GM21367 (cell line): Measurements from ENCODE around the gene EFR3B.
"Not testable (repeated sequence)": the region's sequence is repeated elsewhere in the genome, so short reads cannot be mapped to it uniquely, and the experiment has no call there.

ENCODE experiments used
- ATAC-seq: cut with Tn5 transposase; IDR thresholded peaks from one replicate; pipeline ENCODE4 v1.9.1; 2021; ENCODE audit not compliant: unreplicated experiment

EFR3B gene

DNA sequence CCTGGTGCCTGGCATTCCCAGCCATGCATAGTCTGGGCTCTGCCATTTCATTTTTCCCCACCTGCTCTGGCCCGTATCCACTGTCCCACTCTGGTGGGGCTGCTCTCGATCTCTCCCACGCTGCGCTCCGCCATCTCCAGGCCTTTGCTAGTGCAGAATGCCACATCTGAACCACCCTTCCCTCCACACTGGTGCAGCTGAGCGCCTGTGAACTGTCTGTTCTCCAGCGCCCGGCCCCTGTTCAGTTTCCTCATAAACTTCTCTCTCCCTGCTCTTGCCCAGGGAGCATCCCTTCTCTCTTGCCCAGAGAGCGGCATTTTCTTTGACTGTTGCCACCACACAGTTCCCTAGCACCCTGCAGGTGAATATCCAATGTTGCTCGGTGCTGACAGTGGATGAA is 105.0 kb downstream of the EFR3B start:
- ATAC-seq = no peak

DNA sequence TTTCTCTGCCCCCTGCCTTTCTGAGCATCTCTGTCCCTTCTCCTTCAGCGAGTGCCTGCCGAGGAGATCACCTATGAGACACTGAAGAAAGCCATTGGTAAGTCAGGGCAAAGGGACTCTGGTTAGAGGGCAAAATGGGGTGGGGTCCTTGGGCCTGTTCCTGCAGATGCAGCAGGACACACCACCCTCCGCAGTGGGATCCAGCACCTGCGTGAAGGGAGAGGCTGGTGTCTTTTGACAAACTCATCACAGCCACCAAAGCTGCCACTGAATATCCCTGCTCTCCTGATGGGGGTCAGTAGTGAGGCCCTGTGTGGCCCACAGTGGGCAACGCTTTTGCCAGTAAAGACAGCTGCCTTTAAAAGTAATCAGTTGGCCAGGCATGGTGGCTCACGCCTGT is 107.8 kb downstream of the EFR3B start:
- no peak for ATAC-seq

DNA sequence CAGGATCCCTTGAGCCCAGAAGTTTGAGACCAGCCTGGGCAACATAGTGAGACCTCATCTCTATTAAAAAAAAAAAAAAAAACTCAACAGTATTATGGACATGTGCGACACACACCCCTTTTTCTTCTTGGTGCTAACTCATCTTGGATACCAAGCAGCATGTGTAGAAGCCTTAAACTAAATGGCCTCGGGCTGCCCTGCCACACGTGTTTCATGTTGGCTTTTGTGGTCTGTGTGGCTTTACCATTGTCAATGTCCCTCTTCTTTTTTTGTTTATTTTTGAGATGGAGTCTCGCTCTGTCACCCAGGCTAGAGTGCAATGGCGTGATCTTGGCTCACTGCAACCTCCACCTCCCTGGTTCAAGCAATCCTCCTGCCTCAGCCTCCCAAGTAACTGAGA is 109.1 kb downstream of the EFR3B start:
- not testable (repeated sequence) for ATAC-seq

DNA sequence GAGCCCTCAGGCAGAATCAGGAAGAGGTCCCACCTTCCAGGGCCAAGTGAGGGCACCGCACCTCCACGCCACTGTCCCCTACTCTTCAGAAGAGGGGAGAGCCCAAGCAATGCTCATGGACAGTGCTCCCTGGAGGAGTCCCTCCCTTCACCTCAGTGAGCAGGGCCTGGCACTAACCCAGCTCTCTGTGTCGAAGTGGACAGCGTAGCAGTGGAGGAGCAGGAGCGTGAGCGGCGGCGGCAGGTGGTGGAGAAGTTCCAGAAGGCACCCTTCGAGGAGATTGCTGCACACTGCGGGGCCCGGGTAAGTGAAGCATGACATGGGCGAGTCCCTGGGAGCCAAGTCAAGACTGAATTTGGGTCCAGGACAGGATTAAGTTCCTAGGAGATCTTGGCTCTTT is 109.8 kb downstream of the EFR3B start:
- no peak for ATAC-seq

DNA sequence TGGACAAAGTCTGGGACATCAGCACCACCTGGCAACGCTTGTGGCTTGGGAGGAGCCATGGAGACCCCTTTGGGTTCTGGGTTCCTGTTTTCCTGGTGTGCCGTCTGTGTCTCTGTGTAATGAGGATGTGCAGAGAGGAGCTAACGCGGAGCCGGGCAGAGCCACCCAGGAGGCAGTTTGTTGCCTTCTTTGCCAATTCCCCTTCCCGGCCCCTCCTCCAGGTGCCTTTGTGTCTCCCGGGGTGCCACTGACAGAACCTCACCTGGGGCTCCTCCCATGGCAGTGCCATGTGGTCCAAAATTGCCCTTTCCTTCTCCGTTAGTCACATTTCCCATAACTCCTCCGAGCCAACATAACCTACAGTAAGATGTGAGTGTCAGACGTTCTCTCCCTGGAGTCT is 113.5 kb downstream of the EFR3B start:
- ATAC-seq = no peak

DNA sequence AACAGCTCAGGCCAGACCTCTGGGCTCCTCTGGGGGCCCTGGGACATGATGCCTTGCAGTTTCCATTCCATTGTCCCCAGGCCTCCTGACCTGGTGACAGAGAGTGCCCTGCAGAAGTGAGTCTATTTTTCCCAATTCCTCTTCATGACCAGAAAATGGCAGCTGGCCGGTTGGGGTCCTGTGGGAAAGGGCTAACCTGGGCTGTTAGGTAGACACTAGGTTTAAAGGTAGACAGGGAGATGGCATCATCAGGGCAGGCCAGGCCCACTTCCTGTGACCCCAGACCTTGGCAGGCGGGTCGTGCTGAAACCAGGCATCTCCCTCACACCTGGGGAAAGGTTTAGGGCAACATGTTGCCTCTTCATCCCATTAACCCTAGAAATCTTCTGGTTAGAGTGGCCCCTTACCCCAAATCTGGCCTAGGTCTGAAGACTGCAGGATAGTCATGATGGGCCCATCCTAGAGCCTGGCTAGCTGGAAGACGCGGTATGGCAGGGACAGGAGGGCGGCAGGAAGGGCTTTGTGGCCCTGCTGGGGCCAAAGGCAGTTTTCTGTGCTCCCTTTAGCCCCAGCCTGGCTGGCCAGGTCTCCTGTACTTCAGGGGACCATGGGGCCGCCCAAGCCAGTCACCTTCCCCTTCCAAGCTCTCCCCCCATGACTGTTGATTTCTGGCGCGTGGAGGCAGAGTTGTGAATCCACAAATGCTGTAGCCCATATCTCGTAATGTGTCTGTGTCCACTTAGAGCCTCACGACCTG is 116.4 kb downstream of the EFR3B start:
- no peak for ATAC-seq

DNA sequence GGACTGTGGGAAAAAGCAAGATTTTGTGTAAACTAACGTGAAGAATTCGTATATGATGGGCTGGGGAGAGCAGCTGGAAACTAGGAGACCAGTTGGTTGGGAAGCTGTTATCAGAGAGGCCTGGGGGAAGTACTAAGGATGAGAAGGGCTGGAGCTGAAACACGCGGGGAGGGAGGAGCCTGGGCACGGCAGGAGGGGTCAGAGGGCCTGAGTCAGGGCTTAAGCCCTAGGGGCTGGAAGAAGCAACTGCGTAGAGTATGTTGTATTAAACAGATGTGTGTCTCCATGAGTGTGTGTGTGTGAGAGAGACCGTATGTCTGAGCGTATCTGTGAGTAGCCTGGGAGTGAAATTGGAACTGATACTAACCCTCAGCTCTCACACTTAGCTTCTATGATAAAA is 118.1 kb downstream of the EFR3B start:
- ATAC-seq = no peak

DNA sequence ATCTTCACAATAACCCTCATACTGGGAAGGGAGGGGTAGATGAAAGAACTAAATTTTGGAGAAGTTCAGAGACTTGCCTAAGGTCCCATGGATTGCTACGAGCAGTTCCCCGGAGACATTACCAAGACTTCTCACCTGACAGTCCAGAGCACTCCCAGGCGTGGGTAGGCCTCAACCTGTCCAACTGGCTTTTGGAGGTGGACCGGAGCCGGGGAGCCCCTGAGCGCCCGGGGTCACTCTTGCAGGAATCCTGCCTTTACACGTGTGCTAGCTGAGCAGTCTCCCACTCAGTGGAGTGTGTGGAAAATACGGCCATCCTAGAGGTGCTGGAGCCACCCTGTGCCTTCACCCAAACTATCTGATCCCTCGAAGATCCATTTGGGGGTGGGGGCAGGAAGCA is 118.5 kb downstream of the EFR3B start:
- ATAC-seq = no peak

DNA sequence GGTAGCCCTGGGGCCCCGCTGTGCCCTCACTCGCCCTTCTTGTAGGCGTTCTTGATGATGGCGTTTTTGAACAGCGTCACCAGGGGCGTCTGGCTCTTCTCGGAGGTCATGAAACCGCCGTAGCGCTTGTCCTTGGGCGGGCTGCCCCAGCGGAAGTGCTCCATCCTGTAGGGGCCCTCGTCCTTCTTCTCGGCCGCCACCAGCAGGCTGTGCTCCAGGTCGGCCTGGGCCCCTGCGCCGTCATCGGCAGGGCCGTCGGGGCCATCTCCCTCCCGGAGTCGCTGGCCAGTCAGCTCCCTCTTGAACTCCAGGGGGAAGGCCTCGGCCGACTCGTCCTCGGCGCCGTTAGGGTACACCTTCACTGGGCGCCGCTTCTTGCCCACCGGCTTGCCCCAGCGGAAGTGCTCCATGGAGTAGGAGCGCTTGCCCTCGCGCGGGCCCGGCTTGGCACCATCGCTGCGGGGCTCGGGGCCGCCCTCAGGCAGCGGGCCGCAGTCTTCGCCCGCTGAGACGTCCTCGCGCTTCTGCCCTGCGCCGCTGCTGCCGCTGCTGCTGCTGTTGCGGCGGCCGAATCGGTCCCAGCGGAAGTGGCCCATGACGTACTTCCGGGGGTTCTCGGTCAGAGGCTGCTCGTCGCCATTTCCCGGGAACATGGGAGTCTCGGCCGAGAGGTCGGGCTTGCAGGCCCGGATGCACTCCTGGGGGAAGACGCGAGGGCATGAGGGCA is 119.3 kb downstream of the EFR3B start:
- ATAC-seq = peak; percentile 43

DNA sequence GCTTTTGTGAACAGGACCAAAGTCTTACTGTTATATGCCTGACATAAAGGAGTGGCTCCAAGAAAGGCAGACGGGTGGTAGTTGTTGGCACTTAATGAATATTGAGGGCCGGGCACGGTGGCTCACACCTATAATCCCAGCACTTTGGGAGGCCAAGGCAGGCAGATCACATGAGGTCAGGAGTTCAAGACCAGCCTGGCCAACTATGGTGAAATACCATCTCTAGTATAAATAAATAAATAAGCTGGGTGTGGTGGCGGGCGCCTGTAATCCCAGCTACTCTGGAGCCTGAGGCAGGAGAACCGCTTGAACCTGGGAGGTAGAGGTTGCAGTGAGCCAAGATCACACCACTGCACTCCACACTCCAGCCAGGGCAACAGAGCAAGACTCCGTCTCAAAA is 120.2 kb downstream of the EFR3B start:
- ATAC-seq = not testable (repeated sequence)

DNA sequence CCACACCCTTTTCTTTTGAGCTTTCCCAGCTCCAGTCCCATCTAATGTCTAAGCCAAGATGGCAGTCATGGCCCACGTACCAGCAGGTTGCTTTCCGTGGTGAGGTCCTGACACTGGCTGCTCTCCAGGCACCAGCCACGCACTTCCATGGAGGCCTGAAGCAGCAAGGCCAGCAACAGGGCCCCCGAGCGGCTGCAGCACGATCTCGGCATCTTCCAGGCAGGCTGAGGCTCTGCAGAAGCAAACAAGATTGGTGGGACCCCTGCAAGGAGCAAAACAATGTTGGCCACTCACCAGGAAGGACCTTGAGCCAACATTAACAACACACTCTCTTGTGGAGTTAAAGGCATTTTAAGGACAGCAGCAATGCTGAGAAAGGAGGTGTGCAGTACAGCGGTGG is 122.7 kb downstream of the EFR3B start:
- ATAC-seq = no peak

DNA sequence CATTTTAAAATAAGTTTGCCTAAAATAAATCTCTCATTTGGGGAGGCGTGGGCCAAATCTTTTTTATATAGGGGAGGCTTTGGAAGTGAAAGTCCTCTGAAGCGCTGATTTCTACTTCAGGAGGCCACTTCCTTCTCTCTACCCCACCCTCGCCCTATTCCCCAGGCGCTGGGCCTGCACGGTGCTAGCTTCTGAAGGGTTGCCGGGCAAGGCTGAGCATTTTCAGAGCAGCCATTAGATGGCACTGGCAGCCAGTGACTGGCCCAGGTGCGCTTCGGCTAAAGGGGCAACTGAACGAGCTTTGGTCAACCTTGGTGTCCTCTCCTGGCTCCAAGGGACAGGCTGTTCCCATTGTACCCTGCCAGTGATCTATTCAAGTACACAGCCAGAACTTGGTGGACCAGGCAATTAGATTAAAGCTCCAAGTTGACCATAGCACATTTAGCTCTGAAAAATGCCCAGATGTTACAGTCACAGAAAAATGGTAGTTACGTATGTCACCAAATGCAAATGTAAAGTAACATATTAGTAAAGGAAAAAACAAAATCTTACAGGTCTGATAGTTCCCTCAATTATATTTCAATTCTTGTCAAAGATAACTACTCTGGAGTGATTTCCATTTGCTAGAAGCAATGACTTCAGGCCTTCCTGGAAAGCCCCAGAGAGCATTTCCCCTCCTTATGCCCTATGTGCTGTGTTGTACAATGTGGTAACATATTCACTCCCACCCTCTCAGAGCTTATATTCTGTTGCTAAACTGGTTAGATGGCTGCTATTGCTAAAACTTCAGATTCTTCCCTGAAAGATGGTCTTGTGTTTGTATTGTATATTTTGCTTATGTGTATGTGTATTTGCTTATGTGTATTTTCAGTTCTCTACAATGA is 124.4 kb downstream of the EFR3B start:
- no peak for ATAC-seq

DNA sequence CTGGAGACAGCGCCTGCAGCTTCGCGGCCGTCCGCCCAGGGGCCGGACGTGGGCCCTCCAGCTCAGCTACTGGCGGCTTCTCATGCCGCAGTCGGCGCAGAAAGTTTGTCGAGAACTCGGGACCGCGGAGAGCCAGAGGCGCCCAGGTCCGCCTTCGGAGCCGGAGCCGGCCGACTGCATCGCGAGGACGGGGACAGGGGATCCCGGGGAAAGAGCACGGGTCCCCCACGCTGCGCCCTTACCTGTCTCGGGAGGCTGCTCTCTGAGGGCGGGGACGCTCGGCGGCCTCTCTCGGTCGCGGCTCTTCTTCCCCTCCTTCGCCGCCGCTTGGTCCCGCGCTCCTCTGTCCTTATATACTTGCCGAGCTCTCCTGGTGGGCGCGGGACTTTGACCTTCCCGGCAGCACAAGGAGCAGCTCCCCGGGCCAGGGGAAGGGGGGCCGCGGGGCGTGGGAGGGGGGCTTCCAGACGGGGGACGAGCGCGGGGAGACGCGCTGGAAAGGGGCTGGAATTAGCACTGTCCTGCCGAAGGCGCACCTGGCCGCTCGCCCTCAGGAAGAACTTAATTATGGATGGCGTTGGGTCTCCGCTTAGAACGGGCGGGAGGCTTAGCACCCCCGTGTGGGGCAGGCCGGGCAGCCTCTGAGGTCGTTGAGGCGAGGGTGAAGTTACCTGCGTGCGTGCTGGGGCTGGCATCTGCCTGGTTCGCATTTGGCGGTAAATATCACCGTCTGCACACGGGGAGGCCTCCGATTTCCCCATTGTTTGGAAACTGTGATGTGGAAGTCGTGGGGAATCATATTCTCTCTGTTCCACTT is 126.6 kb downstream of the EFR3B start, which contains the start of gene POMC:
POMC (minus strand) TSS at position 325 of the 817 bp plus-strand sequence. CDS start 3,808 bp downstream, outside the sequence.
- ATAC-seq = no peak

DNA sequence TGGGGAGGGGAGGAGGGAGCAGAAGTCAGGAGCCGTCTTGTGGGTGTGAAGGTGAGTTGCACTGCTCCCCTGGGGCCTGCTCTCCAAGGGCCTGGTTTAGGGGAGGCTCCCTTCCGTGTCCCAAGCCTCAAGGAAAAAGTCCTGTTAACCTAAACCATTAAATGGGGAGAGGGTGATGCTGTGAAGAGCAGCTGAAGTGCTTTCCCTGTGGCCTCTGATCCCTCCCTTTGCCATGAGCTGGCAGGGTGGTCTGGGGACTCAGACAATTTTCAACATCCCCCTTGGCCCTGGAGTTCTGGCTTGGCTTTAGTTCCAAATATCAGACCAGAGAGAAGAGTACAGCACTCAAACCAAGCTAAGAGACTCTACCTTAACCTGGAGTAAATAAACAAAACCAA is 127.2 kb downstream of the EFR3B start:
- ATAC-seq = no peak

DNA sequence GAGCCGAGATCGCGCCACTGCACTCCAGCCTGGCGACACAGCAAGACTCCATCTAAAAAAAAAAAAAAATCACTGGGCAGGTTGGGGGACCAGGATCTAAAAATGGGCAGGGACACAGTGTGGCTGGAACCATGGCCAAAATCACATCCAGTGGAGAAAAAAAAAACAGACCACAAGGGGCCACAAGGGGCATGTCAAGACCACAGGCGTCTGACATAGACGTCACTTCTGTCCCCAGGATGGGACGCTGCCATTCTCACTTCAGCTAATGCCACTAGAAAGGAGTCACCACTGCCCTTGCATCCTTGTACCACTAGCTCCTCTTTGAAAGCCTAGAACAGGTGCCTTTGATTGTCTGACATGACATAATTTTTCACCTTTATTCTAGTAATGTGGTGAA is 129.0 kb downstream of the EFR3B start:
- ATAC-seq = no peak

DNA sequence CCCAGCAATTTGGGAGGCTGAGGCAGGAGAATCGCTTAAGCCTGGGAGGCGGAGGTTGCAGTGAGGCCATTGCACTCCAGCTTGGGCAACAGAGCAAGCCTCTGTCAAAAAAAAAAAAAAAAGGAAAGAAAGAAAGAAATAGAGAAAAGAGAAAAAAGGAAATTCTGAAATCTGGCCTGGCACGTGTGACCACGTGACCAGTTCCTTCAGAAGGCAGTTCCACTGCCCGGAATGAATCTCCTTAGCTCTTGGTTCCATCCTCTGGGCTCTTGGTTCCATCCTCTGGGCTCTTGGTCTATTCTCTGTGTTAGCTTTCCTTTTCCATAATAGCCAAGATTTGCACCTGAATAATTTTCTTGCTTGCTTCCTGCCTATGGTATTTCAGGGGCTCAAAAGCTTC is 131.8 kb downstream of the EFR3B start:
- no peak for ATAC-seq

DNA sequence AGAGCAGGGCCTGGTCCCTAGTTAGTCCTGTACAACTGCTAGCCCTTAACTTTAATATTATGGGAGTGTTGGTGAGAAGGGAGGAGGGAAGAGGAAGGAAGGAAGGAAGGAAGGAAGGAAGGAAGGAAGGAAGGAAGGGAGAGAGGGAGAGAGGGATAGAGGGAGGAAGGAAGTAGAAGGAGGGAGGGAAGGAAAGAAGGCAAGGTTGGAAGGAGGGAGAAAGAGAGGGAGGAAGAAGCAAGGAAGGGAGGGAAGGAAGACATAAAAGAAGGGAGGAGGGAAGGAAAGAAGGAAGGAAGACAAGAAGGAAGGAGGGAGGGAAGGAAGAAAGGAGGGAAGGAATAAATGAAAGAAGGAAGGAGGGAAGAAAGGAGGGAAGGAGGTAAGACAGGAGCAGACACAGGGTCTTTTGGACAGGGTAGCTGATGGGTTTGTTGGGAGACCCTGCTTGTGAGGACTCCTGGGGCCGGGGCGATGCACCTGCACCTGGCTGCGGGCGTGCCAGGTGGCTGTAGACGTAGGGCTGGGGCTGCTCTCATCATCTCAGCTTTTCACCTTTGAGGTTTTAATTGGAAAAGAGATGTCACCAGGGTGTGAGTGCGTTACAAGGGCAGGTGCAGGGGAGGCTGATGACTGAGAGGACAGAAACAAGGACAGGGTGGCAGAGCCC is 132.5 kb downstream of the EFR3B start:
- no peak for ATAC-seq

DNA sequence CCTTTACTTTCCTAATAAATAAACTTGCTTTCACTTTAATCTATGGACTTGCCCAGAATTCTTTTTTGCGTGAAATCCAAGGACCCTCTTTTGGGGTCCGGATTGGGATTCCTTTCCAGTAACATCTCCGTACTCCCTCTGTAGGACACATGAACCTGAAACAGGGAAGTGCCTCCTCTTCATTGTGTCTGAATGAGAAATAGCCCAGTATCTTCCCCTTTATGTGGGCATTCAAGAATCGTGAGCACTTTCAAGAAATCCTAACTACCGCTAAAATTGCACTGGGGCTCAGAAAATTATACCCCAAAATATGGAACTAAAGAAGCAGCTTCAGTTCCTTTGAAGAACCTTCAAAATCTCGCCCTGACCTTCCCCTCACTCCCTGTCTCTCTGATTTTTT is 134.3 kb downstream of the EFR3B start:
- ATAC-seq = no peak

DNA sequence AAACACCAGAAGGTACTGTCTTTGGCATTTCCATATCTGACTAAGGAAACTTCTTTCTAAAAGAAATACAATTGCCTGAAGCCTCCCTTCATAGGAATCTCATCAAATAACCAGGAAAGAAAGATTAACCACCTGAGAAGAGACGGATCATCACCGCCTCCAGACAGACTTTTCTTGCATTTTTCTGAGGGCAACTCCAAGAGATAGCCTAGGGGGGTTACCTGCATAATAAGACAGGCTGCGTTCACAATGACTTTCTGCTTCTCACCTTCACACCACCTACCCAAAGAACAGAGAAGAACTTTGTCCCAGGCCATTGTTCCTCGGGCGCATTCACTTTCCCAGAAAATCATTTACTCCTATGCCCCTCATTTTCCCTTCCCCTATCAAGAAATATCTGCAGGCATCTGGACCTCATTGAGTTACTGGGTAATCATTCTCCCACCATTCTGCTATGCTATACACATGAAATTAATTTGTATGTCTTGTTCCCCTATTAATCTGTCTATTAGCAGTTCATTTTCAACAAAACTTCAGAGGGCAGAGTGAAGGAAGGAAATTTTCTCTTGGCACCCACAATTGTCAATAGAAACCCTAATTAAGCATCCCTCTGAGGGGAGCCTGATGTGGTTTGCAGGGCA is 134.8 kb downstream of the EFR3B start:
- ATAC-seq = no peak

DNA sequence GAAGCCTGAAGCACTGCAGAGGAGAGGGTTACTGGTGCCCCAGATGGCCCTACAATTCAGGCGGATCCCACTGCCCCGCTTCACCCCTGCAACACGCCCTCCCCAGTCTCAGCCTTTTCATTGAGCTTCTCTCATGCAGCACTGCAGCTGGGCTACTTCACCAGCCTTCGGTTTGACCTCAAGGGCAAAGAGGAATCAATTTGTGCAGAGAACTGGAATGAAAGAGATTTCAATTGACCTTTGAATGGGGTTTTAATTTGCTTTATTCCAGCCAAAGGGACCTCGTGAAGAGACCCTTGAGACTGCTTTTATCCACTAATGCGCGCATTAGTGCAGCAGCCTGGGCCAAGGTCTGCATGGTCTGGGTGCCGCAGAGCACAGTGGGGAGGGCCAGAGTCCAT is 135.3 kb downstream of the EFR3B start:
- ATAC-seq = no peak
